Mesodermal cell (in vitro differentiated cells): Measurements from ENCODE around the gene DEDD2.

ENCODE experiments used
- H3K27ac ChIP-seq: 2 replicates; pipeline ENCODE4 v1.7.0; 2013; ENCODE audit warnings: mild to moderate bottlenecking, low read depth, low read length, moderate library complexity; ENCODE audit not compliant: severe bottlenecking
- H3K36me3 ChIP-seq: 2 replicates; pipeline ENCODE4 v1.7.1; 2013; ENCODE audit warnings: mild to moderate bottlenecking, low read length, moderate library complexity; ENCODE audit not compliant: control insufficient read depth, insufficient read depth
- H3K4me1 ChIP-seq: one replicate; pipeline ENCODE4 v1.7.1; 2013; ENCODE audit warnings: mild to moderate bottlenecking, low read length; ENCODE audit not compliant: insufficient read depth, control insufficient read depth, poor library complexity, severe bottlenecking
- H3K4me3 ChIP-seq: 2 replicates; pipeline ENCODE4 v1.7.0; 2013; ENCODE audit warnings: low read length, control low read depth, mild to moderate bottlenecking; ENCODE audit not compliant: insufficient read depth, poor library complexity, severe bottlenecking; ENCODE audit errors: extremely low read depth
- H3K9me3 ChIP-seq: 2 replicates; pipeline ENCODE4 v1.7.1; 2013; ENCODE audit warnings: mild to moderate bottlenecking, low read length, moderate library complexity; ENCODE audit not compliant: control insufficient read depth
- WGBS, 2 experiments: methylation state at CpG; one replicate each; pipeline ENCODE4 v1.1.5; 2013; ENCODE audit warnings: missing lambda C conversion rate in 2 of 2; ENCODE audit not compliant: insufficient coverage in 2 of 2; 5-methylcytosine and 5-hydroxymethylcytosine counted together

Gene DEDD2

DNA sequence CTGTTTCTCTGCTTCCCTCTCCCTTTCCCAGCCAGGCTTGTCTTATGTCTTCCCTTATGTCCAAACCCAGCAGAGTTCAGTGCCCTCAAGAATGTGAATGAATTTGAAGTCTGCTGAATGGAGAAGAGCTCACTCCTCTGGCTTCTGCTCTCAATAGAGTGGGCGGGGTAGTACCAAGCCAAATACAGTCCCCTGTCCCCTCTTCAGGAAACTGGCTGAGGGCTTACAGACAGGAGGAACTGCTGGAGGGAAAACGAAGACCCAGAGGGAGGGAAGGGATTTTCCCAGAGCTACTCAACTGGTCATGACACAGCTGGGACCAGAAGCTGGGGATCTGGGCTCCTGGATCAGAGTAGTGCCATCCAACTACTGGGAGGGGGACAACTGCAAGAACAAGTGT, 52.3 kb downstream of the DEDD2 start:
- no peak overlapping the region for H3K4me3 ChIP-seq
- no peaks in the 10 kb centered on the region for H3K9me3 ChIP-seq
- no peaks in the 10 kb centered on the region for H3K36me3 ChIP-seq
- no peak overlapping the region for H3K27ac ChIP-seq
- no CpG with 5 or more reads among the region's 2 CpGs for WGBS, 2 experiments
- H3K4me1 ChIP-seq, result no peaks in the 10 kb centered on the region

DNA sequence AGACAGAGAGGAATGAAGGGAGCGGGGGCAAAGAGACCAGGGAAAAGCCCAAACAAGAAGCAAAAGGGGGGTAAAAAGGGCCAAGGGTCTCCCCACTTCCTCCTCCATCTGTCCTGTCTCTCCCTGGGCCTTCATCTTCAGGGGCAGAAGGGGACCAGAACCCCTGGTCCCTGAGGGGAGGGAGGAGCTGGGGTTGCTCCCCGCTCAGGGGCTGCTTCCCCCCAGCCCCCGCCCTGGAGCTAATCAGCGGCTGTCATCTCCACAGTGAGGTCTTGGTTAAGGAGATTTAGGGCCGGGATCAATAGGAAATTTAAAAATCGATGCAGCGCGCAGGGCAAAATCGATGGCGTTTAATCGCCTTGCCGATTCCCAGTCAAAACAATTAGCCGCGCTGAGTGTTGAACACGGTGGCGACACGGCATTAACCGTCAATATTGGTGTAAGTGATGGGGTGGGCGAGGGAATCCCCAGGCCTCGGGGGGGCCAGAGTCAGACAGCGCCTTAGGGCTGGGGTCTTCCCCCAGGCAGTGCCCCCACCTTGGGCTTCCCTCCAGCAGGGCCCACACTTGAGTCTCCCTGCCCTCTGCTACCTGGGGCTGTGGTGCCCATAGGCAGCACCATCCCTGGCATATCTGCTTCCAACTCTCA, 55.7 kb downstream of the DEDD2 start:
- Histone ChIP-seq H3K4me1 (no peaks in the 10 kb centered on the region), H3K4me3 (no peak overlapping the region), H3K27ac (no peak overlapping the region), H3K36me3 (no peaks in the 10 kb centered on the region), H3K9me3 (no peaks in the 10 kb centered on the region)
- 91 to 94% methylated on average over 13 to 20 of the region's 21 CpGs for WGBS, 2 experiments

DNA sequence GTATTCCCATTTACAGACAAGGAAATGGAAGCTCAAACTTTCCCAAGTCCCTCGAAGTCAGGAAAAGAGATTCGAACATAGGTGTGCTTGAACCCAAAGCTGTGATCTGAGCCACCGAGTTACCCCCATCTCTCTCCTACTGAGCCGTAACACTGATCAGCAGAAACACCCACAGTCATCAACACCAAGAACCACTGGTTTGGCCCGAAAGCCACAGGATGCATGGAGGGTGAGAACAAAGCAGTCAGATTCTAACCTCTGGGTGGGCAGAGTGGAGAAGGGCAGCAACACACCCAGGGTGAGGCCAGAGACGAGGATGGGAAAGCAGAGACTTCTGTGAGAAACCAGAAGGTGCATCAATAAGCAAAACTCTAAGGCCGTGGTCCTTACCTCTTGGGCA, 57.5 kb downstream of the DEDD2 start:
- Histone ChIP-seq H3K4me1 (no peaks in the 10 kb centered on the region), H3K9me3 (no peaks in the 10 kb centered on the region), H3K4me3 (no peak overlapping the region), H3K36me3 (no peaks in the 10 kb centered on the region), H3K27ac (no peak overlapping the region)
- 83 to 87% methylated on average over 4 to 5 of the region's 7 CpGs for WGBS, 2 experiments

DNA sequence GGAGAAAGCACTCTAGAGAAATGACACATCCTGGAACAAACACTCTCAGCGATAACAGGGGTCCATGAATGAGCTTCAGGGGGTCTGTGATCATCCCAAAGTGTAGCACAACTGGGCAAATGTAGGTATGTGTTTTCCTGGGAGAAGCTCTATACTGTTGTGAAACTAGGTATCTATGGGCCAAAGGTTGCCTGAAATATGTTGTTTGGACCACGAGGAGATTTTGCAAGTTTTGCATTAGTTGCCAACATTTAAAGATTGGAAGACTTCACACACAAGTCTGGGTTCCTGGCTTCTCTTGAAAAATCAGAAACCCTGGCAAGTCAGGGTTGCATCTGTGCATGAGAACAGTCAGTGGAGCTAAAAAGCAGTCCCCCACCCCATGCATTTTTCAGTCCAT, 58.6 kb downstream of the DEDD2 start:
- Histone ChIP-seq H3K27ac (no peak overlapping the region), H3K9me3 (no peaks in the 10 kb centered on the region), H3K4me3 (no peak overlapping the region), H3K36me3 (no peaks in the 10 kb centered on the region), H3K4me1 (no peaks in the 10 kb centered on the region)
- 75 to 79% methylated on average over 2 of the region's 2 CpGs for WGBS, 2 experiments

DNA sequence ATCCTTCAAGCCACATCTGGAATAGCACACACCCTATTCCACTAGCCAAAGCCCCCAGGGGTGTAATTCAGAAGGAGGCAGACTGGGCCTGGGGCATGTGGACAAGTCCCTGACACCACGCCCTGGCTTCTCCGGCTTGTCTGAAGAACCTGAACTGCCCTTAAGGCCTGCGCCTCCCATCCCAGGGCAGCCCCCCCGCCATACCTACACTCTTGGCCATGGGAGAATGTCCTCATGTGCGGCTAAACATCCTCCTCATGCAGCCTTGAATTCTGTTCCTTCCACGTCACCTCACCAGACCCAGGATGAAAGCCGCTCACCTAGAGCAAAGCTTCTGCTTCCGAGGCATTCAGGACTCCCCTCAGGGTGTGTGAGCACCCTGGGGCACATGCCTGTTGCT, 60.9 kb downstream of the DEDD2 start:
- H3K4me3 ChIP-seq, result no peak overlapping the region
- no peaks in the 10 kb centered on the region for H3K36me3 ChIP-seq
- WGBS, 2 experiments, result 94 to 98% methylated on average over 8 of the region's 8 CpGs
- H3K4me1 ChIP-seq, result no peaks in the 10 kb centered on the region
- no peak overlapping the region for H3K27ac ChIP-seq
- no peaks in the 10 kb centered on the region for H3K9me3 ChIP-seq

DNA sequence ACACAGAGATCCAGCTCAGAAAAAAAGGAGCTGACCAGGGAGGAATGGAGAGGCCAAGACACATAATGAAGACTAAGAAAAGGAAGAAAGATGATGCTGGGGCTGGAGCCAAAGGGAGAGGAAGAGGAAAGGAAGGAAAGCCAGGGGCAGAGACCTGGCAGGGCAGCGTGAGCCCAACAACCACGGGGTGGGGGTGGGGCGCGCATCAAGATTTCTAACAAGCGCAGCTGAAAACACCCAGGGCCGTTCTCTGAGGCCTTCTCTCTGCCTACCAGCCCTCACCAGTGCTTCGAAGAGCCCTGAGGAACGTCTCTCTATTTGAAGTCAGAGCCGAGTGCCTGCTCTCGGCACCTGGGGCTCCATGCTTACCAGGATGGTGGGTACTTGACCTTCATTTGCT, 61.7 kb downstream of the DEDD2 start:
- no peaks in the 10 kb centered on the region for H3K4me1 ChIP-seq
- 50 to 57% methylated on average over 5 to 9 of the region's 10 CpGs for WGBS, 2 experiments
- no peak overlapping the region for H3K27ac ChIP-seq
- no peaks in the 10 kb centered on the region for H3K36me3 ChIP-seq
- no peaks in the 10 kb centered on the region for H3K9me3 ChIP-seq
- no peak overlapping the region for H3K4me3 ChIP-seq

DNA sequence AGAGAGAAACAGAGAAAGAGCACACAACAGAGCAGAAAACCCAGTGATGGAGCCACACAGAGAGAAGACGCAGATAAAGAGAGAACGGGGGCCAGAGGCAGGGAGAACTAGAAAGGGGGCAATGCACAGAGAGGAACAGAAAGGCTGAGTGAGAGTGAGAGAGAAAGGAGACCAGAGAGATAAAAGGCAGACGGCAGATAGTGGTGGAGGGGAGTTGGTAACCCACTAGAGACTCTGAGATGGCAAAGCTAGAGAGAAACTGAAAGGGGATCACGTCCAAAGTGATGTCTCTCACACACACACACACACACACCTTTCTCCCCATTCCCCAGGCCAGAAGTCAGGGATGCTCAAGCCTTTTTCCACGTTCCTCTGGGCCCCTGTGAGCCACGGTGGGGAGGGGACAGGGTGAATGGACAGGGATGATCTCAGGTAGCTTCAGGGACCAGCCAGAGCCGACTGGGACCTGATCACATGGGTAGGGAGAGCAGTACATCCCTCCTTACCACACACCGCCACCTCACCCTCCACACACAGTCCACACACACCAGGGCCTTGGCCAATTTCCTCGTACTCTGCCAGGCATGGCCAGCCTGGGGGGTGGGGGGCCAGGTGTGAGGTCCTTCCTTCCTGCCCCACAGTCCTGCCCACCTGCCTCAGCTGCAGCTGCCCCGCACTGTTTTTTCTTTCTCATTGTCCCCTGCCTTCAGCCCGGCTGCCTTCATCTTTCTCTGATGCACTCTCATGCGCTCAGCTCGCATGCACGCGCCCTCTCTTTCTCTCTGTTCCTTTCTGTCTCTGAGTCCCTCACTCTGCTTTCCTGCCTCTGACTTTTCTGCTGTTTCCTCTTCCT, 62.8 kb downstream of the DEDD2 start:
- 80 to 82% methylated on average over 10 to 13 of the region's 15 CpGs for WGBS, 2 experiments
- Histone ChIP-seq H3K4me1 (no peaks in the 10 kb centered on the region), H3K9me3 (no peaks in the 10 kb centered on the region), H3K27ac (no peak overlapping the region), H3K36me3 (no peaks in the 10 kb centered on the region), H3K4me3 (no peak overlapping the region)

DNA sequence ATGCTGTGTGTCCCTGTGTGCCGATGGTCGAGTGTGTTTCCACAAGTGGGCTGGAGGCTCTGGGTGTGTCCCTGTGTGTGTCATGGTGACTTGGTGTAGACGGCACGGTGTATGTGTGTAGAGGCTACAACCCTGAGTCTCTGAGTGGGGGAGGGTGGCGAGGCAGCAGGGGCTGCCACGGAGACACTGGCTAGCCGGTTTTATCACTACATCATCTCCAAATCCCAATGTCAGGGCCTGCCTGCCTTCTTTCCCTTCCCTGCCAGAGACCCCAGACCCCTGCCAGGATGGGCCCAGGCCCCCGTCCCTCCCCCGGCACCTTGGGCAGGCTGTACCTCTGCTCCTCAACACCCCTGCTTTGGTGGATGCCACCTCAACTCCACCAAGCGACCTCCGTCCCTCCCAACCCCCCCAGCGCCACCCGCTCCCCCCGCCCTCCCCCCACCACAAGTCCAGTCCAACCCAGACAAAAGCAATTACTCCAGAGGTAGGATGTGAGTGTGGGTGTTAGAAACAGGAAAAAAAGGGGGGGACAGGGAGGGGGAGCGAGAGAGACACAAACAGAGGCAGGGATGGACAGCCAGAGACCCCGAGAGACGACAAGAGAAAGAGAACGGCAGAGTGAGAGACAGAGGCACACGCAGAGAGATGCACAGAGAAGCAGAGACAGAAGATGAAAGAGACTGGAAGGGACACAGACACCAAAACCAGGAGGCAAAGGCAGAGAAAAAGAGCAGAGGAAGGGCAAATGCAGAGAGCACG, 63.6 kb downstream of the DEDD2 start:
- 78 to 81% methylated on average over 10 to 12 of the region's 20 CpGs for WGBS, 2 experiments
- Histone ChIP-seq H3K4me1 (no peaks in the 10 kb centered on the region), H3K27ac (no peak overlapping the region), H3K9me3 (no peaks in the 10 kb centered on the region), H3K36me3 (no peaks in the 10 kb centered on the region), H3K4me3 (no peak overlapping the region)

DNA sequence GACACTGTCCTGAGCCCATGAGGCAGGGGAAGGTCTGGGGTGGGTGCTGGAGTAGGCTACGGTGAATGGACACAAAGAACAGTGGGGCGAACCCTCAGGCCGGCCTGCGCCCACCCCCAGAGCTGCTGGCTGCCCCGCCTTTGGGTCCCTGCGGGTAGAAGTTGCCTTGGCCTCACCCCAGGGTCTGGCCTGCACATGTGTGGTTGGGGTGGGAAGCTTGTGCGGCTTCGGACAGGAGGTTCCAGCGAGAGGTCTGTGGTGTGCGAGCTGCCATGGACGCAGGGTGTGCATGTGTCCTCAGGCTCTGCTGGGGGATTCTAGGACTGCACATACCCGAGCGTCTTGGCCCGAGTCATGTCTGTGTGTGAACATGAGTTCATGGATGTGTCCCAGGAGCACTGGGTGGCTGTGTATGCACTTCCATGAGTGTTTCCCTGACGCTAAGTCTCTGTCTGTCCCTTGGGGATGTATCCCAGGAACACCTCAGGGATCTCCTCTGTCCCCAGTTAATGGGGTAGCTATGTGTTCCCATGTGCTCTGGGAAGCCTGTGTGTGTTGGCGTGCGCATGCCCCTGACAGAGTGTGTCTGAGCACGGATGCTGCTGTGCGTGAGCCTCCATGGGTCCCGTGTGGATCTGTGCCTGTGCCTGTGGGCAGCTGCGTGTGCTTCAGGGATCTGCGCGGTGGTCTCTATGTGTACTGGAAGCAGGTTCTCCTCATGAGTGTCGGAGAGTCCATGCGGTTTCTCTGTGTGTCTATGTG, 64.4 kb downstream of the DEDD2 start:
- H3K27ac ChIP-seq, result no peak overlapping the region
- 95% methylated on average over 21 to 24 of the region's 25 CpGs for WGBS, 2 experiments
- no peaks in the 10 kb centered on the region for H3K9me3 ChIP-seq
- no peaks in the 10 kb centered on the region for H3K4me1 ChIP-seq
- no peaks in the 10 kb centered on the region for H3K36me3 ChIP-seq
- no peak overlapping the region for H3K4me3 ChIP-seq
